DMS114 treated with DMSO at 0.1 percent for 48 hours (cell line): ENCODE data around the gene GPAT3.
"Not testable (repeated sequence)": the region's sequence is repeated elsewhere in the genome, so short reads cannot be mapped to it uniquely, and the experiment has no call there.

Experiments
- DNase-seq: peaks from one replicate; lab custom pipeline; 2025; ENCODE audit not compliant: unreplicated experiment; lab: John Stamatoyannopoulos, UW

The GPAT3 gene

DNA sequence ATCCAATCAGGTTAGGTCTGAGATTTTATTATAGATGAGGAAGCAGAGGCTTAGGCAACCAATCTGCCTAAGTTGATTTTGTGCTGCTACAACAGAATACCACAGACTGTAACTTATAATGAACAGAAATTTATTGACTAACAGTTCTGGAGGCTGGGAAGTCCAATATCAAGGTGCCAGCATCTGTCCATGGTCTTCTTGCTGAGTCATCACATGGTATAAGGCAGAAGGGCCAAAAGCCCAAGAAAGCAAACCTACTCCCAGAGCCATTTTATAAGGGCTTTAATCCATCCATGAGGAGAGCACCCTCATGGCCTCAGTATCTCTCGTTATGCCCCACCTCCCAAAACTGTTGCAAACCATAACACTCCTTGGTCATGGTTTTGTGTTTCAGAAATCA is 55.8 kb downstream of the GPAT3 start:
- no peak for DNase-seq

- DNase-seq: no peak
These were observed 63.3 kb downstream of the GPAT3 start for GRCh38 chr4:83599183-83599582.

DNA sequence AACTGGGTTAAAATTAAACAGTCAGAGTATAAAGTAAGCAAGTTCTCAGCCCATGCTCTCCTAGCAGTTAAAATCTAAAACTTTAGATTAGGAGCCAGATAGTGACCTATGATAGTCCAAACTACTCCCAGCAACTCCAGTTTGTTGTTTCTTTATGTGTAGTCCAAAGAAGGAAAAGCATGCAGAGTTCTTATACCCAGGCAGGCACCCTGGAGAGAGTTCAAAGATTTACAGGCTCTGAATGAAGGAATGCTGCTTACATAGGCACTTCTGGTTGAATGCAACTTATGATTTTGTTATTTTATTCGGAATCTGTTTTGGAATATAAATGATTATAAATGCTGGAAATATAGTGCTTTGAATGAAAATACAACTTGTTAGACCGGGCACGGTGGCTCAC is 67.2 kb downstream of the GPAT3 start:
- DNase-seq: no peak

GRCh38 chr4:83604321-83604720 is 68.4 kb downstream of the GPAT3 start:
- DNase-seq: no peak

DNA sequence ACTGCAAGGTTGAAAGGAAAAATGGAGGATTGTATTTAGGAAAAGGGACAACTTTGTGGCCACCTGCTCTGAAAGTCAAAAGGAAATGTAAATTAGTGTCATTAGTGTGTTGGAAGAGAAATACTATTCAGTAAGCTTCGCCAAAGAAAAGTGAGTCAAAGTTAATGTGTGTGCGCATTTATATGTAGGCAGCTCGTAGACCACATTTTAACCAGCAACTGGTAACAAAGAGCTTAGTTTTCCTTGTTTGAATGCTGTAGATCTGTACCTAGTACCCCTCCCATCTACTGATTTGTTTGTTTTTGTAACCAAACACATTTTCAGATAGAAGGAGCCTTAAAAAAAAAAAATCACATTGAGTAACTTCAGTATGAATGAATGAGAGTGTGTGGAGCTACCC is 69.3 kb downstream of the GPAT3 start:
- no peak for DNase-seq

DNA sequence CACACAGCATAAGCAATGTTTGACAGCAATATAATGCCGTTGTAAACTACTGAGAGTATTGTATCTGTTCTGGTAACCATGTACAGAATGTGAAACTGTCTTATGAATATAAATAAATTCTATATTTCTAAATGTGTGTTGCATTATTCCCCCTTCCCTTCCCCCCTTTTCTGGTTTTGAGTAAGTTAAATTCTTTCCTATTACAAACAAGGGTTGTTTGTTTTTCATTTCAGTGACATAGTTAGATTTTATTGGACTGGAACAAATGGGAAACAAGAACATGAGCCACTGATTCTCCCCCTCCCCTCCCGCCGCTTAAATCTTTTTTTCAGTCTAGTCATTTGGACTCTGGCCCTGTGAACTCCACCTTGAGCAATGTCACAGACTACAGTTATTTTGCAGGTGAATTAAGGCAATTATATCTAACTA is 69.8 kb downstream of the GPAT3 start:
- DNase-seq: no peak

DNA sequence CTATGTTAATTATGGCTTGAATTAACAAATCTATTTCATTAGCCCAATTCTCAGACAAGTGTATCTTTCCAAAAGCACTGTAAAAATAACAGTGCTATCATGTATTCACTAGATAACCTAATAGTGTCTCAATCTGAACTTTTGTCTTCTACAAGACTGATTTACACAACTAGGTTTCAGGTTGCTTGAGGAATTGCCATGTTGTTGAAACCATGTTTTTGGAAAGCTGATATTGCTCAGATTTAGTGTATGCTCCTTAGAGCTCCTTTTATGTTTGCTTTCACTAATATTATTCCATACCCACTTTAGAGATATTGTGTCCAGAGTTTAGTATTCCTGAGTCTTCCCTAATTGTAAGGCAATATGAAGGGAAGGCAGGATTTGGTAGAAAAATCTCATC is 70.6 kb downstream of the GPAT3 start:
- no peak for DNase-seq

DNA sequence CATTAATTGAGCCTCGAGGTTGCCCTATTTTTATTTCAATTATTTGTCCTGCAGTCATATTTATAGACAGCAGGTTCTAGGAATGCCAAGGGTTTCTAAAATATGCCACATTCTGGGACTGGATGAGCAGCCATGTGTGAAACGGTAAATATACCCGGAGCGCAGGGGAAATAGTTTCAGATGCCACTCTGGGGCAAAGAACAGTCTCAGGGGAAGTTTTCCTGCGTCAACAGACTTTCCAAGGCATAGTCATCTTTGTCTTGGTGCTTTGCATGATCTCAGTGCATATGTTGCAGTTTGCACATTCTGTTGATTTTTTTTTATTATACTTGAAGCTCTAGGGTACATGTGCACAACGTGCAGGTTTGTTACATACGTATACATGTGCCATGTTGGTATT is 71.0 kb downstream of the GPAT3 start:
- DNase-seq: no peak

DNA sequence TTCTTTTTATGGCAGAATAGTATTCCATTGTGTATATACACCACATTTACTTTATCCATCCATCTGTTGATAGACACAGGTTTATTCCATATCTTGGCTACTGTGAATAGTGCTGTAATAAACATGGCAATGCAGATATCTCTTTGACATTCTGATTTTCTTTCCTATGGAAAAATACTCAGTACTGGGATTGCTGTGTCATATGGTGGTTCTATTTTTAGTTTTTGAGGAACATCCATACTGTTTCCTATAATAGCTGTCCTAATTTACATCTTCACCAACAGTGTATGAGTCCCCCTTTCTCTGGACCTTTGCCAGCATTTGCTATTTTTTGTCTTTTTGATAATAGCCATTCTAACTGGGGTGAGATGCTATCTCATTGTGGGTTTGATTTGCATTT is 73.5 kb downstream of the GPAT3 start:
- no peak for DNase-seq

- no peak for DNase-seq
These were observed 74.8 kb downstream of the GPAT3 start for GRCh38 chr4:83610729-83611128.

- no peak for DNase-seq
These were observed 77.1 kb downstream of the GPAT3 start for GRCh38 chr4:83613023-83613422.

DNA sequence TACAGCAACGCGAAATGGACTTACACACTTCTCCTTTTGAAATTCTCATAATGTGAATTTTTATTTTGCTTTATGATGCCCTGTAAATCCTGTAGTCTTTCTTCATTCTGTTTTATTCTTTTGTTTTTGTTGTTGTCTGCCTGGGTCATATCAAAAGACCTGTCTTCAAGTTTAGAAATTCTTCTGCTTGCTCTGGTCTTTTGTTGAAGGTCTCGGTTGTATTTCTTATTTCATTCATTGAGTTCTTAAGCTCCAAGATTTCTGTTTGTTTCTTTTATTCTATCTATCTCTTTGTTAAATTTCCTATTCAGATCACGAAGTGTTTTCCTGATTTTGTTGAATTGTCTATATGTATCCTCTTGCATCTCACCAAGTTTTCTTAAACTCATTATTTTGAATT is 78.1 kb downstream of the GPAT3 start:
- DNase-seq: no peak

DNA sequence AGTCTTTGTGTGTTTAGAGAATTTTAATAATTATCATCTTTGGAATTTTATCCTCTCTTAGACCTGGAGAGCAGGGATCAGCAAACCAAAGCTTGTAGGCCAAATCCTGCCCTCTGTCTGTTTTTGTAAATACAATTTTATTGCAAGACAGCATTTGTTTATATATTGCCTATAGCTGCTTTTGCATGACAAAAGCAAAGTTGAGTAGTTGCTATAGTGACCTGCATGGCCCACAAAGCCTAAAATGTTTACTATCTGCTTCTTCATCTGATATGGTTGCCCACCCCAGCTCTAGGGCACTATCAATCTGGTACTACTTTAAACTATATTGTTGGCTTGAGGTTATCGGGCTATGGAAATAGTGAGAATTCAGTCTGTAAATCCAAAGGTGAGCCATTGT is 80.3 kb downstream of the GPAT3 start:
- DNase-seq: no peak

DNA sequence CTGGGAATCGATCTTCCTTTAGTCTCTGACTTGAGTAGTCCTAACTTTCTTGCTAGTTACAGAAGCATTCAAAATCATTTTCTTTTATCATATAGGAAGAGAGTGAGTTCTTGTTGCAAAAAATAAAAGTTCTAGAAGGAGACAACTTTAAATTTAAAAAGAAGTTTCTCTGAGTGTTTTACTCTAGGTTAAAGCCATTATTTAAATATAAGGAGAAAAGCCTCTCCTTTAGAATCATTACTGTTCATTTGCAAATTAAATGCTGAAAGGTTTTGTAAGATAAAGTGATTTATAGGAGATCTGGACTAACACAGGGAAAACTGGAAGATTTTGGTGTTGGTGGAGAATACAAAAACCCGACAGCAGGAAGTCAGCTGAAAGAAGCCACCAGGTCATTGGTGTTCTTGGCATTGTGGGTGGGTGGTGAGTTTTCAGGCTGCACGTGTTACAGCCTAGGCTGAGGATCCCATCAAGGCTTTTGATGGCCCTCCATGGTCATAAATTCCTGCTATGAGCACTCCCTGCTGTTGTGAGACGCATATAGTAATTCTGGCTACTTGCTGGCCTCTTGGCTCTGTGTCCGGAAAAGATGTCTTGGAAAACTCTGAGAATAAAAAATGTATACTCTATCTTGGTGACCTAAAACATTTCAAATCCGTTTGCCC is 81.6 kb downstream of the GPAT3 start:
- no peak for DNase-seq

GRCh38 chr4:83618431-83618830 is 82.5 kb downstream of the GPAT3 start:
- DNase-seq: no peak

GRCh38 chr4:83618991-83619645 is 83.2 kb downstream of the GPAT3 start:
- DNase-seq: no peak

- DNase-seq: not testable (repeated sequence)
These were observed 86.2 kb downstream of the GPAT3 start for GRCh38 chr4:83622127-83622526.

GRCh38 chr4:83625821-83626220 is 89.9 kb downstream of the GPAT3 start:
- no peak for DNase-seq

DNA sequence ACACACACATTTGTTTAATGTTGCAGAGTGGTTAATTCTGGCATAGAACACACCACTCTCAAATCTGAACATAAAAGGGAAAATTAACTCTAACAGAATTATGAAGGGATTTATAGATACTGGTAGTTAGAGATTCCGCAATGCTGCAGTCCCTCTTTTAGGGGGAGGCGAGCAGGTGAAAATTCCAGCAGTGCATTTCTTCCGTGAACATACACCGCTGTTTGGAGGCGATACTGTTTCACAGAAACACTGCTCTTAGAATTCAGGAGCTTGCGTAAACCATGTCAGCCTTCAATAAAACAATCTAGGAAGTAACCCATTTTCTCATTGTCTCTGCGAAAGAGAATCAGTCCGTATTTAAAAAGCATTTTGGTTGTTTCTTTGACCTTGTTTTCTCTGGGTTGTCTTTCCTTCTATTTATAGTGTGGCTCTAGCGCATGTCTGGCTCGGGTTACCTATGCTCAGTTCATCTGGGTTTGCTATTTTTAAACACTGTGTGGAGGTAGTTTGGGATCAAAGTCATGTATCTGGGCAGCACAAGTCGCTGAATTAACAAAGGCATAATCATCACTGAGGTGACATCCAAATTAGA is 90.4 kb downstream of the GPAT3 start:
- DNase-seq: no peak

DNA sequence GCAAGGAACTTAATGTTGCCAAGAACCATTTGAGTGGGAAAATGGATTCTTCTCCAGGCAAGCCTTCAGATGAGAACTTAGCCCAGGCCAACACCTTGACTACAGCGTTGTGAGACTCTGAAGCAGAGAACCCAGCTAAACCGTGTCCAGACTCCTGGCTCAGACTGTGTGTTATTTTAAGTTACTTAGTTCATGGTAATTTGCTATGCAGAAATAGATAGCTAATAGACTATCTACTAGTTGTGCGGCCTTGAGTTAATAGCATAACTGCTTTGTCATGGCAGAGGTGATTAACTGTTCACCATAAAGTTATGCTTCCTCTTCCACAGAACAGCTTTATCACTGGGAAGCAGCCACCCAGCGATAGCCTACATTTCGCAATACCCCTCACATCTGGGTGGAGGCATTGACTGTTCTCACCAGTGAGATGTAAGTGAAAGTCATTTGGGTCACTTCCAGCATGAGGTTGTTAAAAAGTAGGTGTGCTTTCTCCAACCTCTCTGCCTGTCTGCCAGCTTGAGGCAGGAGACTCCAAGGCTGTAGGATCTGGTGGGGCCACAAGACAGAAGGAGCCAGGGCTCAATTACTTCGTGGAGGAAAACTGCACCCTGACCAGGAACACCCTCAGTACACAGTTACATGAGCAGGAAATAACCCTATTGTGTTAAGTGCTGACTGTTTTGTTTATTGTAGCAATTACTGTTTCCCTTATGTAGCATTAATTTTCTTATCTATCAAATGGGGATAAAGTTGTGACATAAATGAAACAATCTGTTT is 94.2 kb downstream of the GPAT3 start:
- DNase-seq: no peak

- no peak for DNase-seq
These were observed 95.2 kb downstream of the GPAT3 start for GRCh38 chr4:83631066-83631465.

DNA sequence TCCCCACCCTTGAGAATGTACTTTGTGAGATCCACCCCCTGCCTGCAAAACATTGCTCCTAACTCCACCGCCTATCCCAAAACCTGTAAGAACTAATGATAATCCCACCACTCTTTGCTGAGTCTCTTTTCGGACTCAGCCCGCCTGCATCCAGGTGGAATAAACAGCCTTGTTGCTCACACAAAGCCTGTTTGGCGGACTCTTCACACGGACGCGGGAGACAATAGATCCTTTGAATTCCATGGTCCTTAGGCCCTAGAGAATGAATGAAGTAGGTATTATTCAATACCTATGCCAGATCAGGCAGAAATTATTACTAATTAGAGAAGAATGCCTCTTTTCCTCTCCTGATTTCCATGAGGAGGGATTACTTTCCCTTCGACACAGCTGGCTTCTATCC is 101.0 kb downstream of the GPAT3 start:
- DNase-seq: no peak
